ENCODE data around the gene PHC2.

PHC2 gene

DNA sequence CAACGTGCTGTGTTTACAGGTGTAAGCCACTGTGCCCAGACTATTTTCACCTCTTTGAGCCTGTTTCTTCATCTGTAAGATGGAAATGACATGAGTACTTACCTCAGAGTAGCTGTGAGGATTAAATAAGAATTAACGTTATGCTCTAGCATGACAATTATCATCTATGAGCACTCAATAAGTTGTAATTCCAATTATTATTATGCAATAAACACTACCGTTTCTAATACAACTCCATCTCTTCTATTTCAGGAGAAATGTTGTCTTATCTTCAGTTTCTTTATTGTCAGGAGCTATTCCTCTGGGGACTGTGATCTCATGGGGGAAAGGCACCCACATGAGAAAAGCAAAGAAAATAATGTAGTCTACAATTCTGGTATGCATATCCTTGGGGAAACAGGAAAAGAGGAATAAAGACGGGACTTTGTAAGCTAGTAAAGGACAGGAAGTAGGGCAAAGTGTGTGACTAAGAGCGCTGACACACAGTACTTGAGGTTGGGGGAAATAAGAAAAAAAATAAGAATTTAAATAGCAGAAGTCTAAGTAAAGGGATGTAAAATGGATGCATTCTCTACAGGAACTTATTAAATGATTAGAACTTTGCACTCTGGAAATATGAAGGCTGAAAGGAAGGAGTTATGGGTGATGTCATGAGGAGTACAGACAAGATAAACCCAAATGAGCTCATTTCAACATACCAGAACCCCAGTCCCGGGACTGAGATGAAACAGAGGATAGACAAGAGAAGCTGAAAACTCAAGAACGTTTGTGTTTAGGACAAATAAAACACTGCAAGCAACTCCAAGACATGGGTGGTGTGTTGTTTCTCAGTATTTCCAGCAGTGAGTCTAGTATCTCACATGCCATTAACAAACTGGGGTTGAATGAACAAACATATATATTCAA is 9.8 kb downstream of the PHC2 start:
- DNase-seq (ENCODE audit: low read depth): peak; percentile 84

DNA sequence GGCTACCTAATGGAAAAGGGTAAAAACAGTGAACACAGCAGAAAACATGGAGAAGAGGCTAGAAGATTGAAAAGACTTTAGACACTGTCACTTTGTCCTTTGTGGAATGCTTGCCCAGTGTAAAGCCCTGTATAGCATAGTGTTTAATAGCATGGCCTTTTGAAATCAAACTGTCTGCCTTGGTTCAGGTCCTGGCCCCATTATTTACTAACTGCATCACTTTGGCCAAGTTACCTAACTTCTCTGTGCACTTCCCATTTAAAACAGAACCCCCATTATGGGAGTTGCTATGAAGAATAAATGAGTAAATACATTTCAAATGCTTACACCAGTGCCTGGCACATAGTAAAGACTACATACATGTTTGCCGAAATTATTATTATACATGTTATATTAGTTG is 12.1 kb downstream of the PHC2 start:
- no peak for DNase-seq (ENCODE audit: low read depth)

GRCh38 chr1:33414879-33415278 is 16.0 kb downstream of the PHC2 start:
- no peak for DNase-seq (ENCODE audit: low read depth)

GRCh38 chr1:33410091-33410701 is 20.7 kb downstream of the PHC2 start:
- peak; percentile 77 for DNase-seq (ENCODE audit: low read depth)

DNA sequence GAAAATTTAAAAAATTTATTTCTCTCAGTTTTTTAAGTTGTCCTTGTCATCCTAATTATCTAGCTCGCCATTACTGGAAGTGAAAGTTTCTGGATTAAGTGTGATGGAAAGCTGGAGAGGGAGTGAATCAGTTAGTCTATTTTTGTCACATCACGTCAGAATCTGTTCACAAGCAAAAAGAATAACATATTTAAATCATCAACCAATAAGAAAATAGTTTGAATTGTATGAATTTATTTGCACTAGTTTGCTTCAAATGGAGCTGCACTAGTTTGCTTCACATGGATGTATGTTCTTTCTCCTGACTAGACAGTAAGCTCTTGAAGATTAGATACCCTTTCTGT is 22.8 kb downstream of the PHC2 start:
- DNase-seq (ENCODE audit: low read depth): no peak

- DNase-seq (ENCODE audit: low read depth): no peak
These were observed 23.4 kb downstream of the PHC2 start for GRCh38 chr1:33407352-33408092.

DNA sequence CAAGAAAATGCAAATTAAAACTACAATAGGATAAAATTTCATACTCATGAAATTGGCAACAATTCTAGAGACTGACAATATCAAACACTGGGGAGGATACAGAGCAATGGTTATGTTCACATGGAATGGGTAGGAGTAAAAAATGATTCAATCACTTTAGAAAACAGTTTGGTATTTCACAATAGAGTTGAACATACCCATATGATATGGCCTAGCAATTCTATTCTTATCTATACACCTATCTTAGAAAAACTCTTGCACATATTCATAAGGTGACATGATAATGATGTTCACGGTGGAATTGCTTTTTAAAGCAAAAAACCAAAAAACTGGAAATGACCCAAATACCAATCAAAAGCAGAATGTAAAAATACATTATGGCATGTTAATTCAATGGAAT is 28.7 kb downstream of the PHC2 start:
- DNase-seq (ENCODE audit: low read depth): no peak

GRCh38 chr1:33401471-33401870 is 29.4 kb downstream of the PHC2 start:
- no peak for DNase-seq (ENCODE audit: low read depth)

DNA sequence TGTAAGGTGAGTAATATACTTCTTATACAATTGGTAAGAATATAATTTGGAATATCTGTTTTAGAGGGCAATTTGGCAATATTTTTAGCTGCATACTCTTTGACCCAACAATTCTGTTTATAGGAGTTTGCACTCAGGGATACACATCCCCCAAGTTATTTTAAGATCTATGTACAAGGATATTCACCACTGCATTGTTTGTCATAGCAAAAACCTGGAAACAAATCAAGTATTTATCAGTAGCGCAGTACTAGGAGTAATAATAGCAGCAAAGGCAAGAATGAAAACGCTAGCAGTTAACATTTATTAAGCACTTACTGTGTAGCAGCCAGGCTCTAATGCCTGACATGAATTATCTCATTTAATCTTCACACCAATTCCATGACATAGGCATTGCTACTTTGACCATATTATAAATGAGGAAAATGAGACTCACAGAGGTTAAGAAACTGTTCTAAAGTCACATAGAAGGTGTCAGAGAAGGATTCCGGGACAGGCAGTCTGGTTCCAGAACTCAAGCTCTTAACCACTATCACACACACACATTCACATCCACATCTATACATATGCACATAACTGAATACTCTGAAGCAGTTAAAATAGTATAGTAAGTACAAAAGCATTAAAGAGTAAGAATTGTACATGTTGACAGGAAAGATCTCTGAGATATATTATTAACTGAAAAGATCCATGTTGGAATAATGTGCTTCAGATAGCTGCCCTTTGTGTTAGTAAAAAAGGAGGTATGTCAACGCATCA is 30.6 kb downstream of the PHC2 start:
- DNase-seq (ENCODE audit: low read depth): no peak

DNA sequence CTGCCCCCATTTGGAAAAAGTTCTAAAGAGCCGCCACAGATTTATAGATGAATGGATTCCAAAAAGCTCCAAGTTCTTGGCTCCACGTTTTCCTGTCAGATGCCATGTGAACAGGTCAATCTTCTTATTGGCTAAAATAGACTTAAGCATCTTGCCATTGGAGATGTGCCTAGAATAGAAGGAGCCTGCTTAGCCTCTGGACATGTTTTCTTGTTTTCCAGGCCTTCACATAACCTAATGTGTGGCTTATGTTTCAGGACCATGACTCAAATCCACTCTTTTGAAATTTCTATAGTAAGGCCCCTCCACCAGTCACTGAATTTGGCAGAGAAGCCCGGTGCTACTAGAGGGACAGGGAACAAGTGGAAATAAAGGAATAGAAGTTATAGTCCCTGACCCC is 31.5 kb downstream of the PHC2 start:
- DNase-seq (ENCODE audit: low read depth): no peak

DNA sequence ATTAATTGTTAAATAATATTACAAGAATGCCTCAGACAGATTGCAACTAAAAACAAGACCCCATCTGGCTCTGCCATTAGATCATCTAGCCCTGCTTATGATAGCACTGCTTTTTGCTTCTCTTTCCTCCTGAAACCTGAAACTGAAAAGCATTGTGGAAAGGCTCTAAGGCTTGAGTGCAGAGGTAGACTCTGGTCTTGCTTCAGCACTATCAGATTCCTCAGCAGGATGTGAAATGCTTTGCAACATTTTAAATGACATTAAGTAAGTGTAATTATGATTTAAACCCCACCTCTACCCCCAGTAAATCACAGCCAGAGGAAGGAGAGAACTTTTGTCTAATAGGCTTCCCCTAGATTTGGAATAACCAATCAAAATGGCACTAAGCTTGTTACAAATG is 32.9 kb downstream of the PHC2 start:
- no peak for DNase-seq (ENCODE audit: low read depth)

- DNase-seq (ENCODE audit: low read depth): no peak
These were observed 33.8 kb downstream of the PHC2 start for GRCh38 chr1:33397125-33397506.

DNA sequence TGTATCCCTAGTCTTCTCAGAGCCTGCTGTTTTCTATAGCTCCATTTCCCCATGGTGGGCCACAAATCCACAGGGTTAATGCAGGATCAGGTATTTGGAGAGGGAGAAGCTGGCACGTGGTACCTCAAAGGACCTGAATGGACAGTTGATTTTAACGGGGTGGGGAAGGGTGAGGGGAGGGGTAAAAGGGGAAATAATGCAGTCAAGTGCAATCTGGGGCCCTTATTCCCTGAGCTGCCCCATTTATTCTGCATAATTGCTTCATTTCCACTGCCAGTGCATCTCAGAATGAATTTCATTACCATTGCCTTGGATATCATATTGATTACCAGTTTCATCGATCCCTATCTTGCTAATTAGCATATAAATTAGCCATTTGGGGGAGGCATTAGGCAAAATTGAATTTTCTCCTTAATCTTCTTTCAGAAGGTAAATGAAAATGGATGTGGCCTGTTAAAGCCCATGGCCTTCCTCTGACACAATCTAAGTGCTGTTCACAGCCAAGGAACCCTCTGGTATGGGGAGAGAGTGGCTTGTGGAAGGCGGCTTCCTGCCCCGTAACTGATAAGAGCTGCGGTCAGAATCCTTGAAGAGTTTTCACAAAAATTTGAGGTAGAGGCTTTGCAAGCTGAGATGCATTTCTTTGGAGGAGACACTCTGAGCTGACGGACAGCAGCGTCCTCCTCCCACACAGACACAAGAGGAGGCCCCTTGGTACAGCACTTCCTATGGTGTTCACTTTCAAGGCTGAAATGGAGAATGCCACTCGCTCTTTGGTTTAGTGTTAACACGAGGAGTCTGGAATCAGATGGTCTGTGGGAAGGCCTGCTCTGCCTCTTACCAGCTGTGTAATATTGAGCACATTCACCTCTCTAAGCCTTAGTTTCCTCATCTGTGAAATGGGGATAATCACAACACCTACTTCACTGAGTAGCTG is 34.4 kb downstream of the PHC2 start:
- no peak for DNase-seq (ENCODE audit: low read depth)

- peak; percentile 81 for DNase-seq (ENCODE audit: low read depth)
These were observed 36.1 kb downstream of the PHC2 start for GRCh38 chr1:33394770-33395169.

- no peak for DNase-seq (ENCODE audit: low read depth)
These were observed 36.9 kb downstream of the PHC2 start for GRCh38 chr1:33393991-33394390.

DNA sequence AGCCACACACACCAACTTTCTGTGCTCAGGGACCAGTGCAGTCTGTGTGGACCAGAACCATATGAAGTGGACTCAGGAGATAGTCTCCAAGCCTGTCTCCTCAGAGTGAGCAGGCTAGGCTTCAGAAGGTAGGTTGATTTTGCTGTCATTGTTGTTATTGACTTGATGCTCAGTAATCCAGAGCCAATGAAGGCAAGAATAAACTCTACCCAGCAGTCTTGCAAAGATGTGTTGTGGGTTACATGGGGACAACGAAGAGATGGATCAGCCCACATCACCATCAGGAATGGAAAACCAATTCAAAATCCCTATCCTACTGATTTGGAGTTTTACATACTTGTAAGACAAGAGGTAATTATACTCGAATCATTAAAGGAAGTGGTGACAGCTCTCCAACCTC is 37.4 kb downstream of the PHC2 start:
- no peak for DNase-seq (ENCODE audit: low read depth)

GRCh38 chr1:33392639-33393038 is 38.3 kb downstream of the PHC2 start:
- DNase-seq (ENCODE audit: low read depth): peak; percentile 67

DNA sequence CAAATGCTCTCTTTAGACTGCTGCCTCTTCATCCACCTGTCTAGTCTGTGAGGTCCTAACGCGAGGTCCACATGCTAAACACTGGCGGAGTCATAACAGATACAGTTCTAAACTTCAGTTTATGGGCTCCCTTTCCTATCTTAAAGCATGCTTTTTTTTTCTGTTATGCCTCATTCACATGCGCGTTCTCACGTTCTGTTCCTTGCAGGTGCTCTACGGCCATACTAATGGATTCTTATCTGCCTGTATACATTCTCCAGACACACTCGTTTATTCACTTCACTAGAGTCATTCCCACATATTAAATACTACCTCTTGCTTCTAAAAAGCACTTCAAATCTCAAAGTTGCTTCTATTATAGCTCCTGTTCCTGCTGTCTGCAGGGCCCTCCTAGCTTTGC is 38.7 kb downstream of the PHC2 start:
- DNase-seq (ENCODE audit: low read depth): no peak

DNA sequence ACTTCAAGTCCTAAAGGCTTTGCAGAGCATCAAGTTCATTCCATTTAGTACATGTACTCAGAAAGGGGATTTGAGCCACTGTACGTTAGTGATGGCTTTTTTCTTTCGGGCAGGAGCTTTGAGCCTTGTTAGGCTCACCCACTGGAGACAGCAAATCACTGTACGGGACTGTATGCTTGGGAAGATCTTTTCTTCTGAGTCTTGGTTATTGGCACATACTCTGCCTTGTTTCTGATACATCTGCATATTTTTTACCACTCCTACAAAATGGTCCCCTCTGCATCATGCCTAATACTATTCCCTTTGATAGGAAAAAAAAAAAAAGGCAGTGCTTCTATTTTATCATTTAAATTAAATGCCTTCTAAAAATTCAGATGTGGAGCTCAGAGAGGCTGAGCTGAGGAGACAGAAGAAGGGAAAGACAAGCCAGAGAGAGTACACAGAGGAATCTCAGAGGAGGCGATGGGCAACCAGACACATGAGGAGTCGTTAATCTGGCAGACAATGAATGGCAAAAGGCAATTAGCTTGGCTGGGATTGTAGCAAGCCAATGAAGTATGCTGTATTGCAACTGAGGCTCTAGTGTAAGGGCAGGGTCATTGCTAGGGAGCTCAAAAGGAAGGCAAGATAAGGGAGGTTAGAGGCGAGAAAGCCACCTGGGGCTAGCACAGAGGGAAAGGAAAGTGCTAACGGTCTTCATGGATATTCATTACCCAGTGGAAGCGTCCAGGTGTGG is 39.4 kb downstream of the PHC2 start:
- no peak for DNase-seq (ENCODE audit: low read depth)

DNA sequence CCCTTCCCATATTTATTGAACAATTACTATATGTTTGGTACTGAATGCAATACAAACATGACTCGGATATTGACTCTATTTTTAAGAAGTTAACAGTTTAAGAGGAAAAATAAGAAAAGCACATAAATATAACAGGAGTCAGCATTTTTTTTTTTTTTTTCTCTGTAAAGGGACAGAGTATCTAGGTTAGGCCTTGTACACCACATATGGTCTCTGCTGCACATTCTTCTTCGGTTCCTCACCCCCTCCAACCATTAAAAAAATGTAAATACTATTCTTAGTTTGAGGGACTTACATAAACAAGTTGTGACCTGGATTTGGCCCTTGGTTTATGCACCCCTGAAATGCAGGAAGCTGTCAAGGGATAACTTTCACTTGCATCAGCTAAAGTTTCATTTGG is 40.4 kb downstream of the PHC2 start:
- peak; percentile 94 for DNase-seq (ENCODE audit: low read depth)
